ENCODE measurements around the gene WT1. TPM values are rescaled to one million over a fixed set of nuclear protein-coding genes. Genes with fewer than 3 reads are reported as not detected.

The WT1 gene
- total and polyA plus RNA-seq, 2 donors (not counting 3 experiments of a cell fraction or from before 2014, with no cell fraction given), result not detected

DNA sequence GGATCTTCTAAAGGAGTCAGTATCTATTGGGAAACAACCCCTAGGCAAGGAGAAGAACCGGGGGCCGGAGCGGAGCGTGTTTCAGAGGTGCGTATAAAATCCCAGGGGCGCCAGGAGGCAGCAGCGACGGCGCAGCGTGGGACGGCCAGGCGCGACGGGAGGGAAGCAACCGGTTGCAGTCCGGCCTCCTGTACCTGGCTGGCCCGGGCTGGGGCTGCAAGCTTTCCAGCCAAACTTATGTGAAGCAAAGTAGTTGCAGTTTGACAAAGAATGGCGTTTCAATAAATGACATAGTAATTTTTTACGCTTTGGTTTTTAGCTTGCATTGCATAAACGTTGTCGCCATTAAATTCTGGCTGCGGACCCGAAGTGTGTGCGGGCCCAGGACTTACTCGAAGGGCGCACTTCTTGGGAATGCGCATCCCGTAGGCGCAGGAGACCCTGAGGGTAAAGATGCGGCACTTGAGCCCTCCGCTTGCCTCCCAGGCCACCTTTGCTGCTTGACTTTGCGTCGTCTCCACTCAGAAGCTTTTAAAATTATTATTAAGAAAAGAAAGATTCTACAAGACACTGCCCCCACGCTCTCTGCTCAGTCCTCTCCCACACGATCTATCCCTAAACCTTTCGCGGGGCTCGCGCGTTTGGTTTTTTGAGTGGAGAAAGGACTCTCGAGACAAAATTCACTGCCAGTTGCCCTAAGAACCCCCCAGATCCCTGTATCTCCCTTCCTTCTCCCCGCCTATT, 1.6 kb upstream of the WT1 start:
- no peaks in the 10 kb centered on the region for H3K9me1 ChIP-seq (replicated peaks; ENCODE audit: control insufficient read depth, extremely low read depth, insufficient read depth, low read length)
- dilution Hi-C loops (cut with MboI; ENCODE audit: extremely low pct_ligation_motif_present, low sequenced_read_pairs), result no loop called here

More for the DNA sequence above, 1.6 kb upstream of the WT1 start:
- Histone ChIP-seq H3K4me2 (ENCODE audit: insufficient read depth, low read length) (no peak overlapping the region), H3K36me3 (ENCODE audit: control insufficient read depth in 2 of 2, extremely low read depth in 1 of 2, insufficient read depth in 2 of 2, low read length in 2 of 2) (no peaks in the 10 kb centered on the region), H2AFZ (ENCODE audit: low read depth, low read length) (no peak overlapping the region), H3K9ac (replicated peaks; ENCODE audit: extremely low read depth, insufficient read depth, low read length) (no peak overlapping the region), H3K27me3 (ENCODE audit: control insufficient read depth in 2 of 2, insufficient read depth in 2 of 2, low read length in 2 of 2) (peaks cover 85 to 96% of the 10 kb centered on the region in 2 experiments), H3K9me3 (replicated peaks; ENCODE audit: control insufficient read depth, insufficient read depth, low read length) (no peaks in the 10 kb centered on the region), H3K4me3 (replicated peaks in 1 of 3; ENCODE audit: insufficient read depth in 1 of 3, low read depth in 1 of 3, low read length in 3 of 3) (no peak overlapping the region), H4K20me1 (replicated peaks; ENCODE audit: control insufficient read depth, extremely low read depth, insufficient read depth, low read length) (no peaks in the 10 kb centered on the region), H3K79me2 (ENCODE audit: control insufficient read depth, insufficient read depth, low read length) (no peaks in the 10 kb centered on the region), H3K27ac (ENCODE audit: insufficient read depth, low read depth, low read length) (no peak overlapping the region), H3K4me1 (ENCODE audit: control insufficient read depth, extremely low read depth, insufficient read depth, low read length) (no peaks in the 10 kb centered on the region)
- TF ChIP-seq GATA2 (IDR thresholded peaks at IDR 0.05; ENCODE audit: insufficient read depth, insufficient read length, low read depth, low read length), result no peak
- TF ChIP-seq POLR2A (IDR thresholded peaks at IDR 0.05; ENCODE audit: low read depth, low read length), result no peak
- no peak for TF ChIP-seq FOS (IDR thresholded peaks at IDR 0.05; ENCODE audit: borderline replicate concordance, insufficient read depth, low read length)
- TF ChIP-seq EZH2 (IDR thresholded peaks at IDR 0.05; ENCODE audit: borderline replicate concordance, low read depth, low read length, severe bottlenecking), result no peak
- TF ChIP-seq, protein P1, sequence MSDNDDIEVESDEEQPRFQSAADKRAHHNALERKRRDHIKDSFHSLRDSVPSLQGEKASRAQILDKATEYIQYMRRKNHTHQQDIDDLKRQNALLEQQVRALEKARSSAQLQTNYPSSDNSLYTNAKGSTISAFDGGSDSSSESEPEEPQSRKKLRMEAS (IDR thresholded peaks at IDR 0.05; ENCODE audit: insufficient read depth, insufficient read length), result no peak
- TF ChIP-seq POLR2AphosphoS5 (IDR thresholded peaks at IDR 0.05; ENCODE audit: insufficient read depth, low read depth, low read length), result no peak
- TF ChIP-seq, protein P2, sequence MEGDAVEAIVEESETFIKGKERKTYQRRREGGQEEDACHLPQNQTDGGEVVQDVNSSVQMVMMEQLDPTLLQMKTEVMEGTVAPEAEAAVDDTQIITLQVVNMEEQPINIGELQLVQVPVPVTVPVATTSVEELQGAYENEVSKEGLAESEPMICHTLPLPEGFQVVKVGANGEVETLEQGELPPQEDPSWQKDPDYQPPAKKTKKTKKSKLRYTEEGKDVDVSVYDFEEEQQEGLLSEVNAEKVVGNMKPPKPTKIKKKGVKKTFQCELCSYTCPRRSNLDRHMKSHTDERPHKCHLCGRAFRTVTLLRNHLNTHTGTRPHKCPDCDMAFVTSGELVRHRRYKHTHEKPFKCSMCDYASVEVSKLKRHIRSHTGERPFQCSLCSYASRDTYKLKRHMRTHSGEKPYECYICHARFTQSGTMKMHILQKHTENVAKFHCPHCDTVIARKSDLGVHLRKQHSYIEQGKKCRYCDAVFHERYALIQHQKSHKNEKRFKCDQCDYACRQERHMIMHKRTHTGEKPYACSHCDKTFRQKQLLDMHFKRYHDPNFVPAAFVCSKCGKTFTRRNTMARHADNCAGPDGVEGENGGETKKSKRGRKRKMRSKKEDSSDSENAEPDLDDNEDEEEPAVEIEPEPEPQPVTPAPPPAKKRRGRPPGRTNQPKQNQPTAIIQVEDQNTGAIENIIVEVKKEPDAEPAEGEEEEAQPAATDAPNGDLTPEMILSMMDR (IDR thresholded peaks at IDR 0.05; ENCODE audit: extremely low read depth in 1 of 2, insufficient read depth in 1 of 2, low read depth in 1 of 2, low read length in 2 of 2), result no peak
- TF ChIP-seq JUN (IDR thresholded peaks at IDR 0.05; ENCODE audit: borderline replicate concordance, insufficient read depth, insufficient read length, low read depth), result no peak
- TF ChIP-seq MYC (IDR thresholded peaks at IDR 0.05; ENCODE audit: low read depth, low read length), result no peak
- intact Hi-C loops (cut with micrococcal nuclease), result no loop called here
- CTCF ChIA-PET, result no interaction called here
- POLR2A ChIA-PET, result no interaction called here
- FAIRE-seq (no peak), DNase-seq (ENCODE audit: low read depth, low spot score) (no peak)
- no TSS peak for BruUV-seq (replicated peaks)

All from endothelial cell of umbilical vein (primary cell).